Endodermal cell (in vitro differentiated cells): ENCODE results near the gene ASCL1. TPM values are rescaled to one million over a fixed set of nuclear protein-coding genes. Genes with fewer than 3 reads are reported as not detected.

Experiments used
- DNase-seq: peaks from one replicate; pipeline ENCODE4 v3.0.0-alpha.2; 2017
- H3K27ac ChIP-seq: 2 replicates; pipeline ENCODE4 v1.5.1; 2013; ENCODE audit warnings: mild to moderate bottlenecking, low read depth, low read length, moderate library complexity
- H3K27me3 ChIP-seq: 2 replicates; pipeline ENCODE4 v1.6.1; 2013; ENCODE audit warnings: mild to moderate bottlenecking, low read length, moderate library complexity; ENCODE audit not compliant: insufficient read depth, control insufficient read depth, poor library complexity, severe bottlenecking
- H3K36me3 ChIP-seq: 2 replicates; pipeline ENCODE4 v1.7.0; 2013; ENCODE audit warnings: mild to moderate bottlenecking, low read length, moderate library complexity; ENCODE audit not compliant: control insufficient read depth, insufficient read depth
- H3K4me1 ChIP-seq: one replicate; pipeline ENCODE4 v1.7.0; 2013; ENCODE audit warnings: low read length; ENCODE audit not compliant: control insufficient read depth, insufficient read depth
- H3K4me3 ChIP-seq: 2 replicates; pipeline ENCODE4 v1.5.1; 2013; ENCODE audit warnings: mild to moderate bottlenecking, low read length, moderate library complexity
- H3K9ac ChIP-seq: 2 replicates; pipeline ENCODE4 v1.6.1; 2013; ENCODE audit warnings: mild to moderate bottlenecking, low read length, moderate library complexity; ENCODE audit not compliant: poor library complexity, severe bottlenecking; ENCODE audit errors: extremely low read depth
- H3K9me3 ChIP-seq: 2 replicates; pipeline ENCODE4 v1.6.1; 2013; ENCODE audit warnings: mild to moderate bottlenecking, low read length, moderate library complexity; ENCODE audit not compliant: control insufficient read depth
- H3K27ac Mint-ChIP-seq: 2 replicates; pipeline ENCODE4 v1.8.0; 2020; ENCODE audit warnings: mixed read lengths
- H3K27me3 Mint-ChIP-seq: 2 replicates; pipeline ENCODE4 v1.8.0; 2021; ENCODE audit warnings: mild to moderate bottlenecking, mixed read lengths; ENCODE audit not compliant: insufficient read depth
- H3K36me3 Mint-ChIP-seq: 2 replicates; pipeline ENCODE4 v1.8.0; 2020; ENCODE audit warnings: low read depth, mixed read lengths
- H3K4me1 Mint-ChIP-seq: 2 replicates; pipeline ENCODE4 v1.8.0; 2020; ENCODE audit warnings: mixed read lengths
- H3K4me3 Mint-ChIP-seq: 2 replicates; pipeline ENCODE4 v1.8.0; 2020; ENCODE audit warnings: mild to moderate bottlenecking, moderate library complexity, mixed read lengths
- H3K9me3 Mint-ChIP-seq: 2 replicates; pipeline ENCODE4 v1.8.0; 2020; ENCODE audit warnings: mild to moderate bottlenecking, mixed read lengths
- CTCF ChIP-seq: fragments of 200-600 bp; sonication (generic); conservative IDR thresholded peaks from 2 replicates; pipeline ENCODE4 v1.5.0; 2021; ENCODE audit warnings: antibody characterized with exemption, mild to moderate bottlenecking
- WGBS, 2 experiments: methylation state at CpG; one replicate each; pipeline versions ENCODE4 v1.1.5 to v1.1.7; 2013; ENCODE audit warnings: missing lambda C conversion rate in 2 of 2, mixed read lengths in 1 of 2; ENCODE audit not compliant: insufficient coverage in 1 of 2, insufficient read length in 1 of 2; 5-methylcytosine and 5-hydroxymethylcytosine counted together
- total RNA-seq, 2 donors: library from RNA; stranded (reverse); fragmentation: NEBNext Ultra II Directional in 1 of 2; extraction: Animal tissue kit (Norgen Biotek cat#: 25700) in 1 of 2; gene quantifications; 2 replicates in 1 of 2; 3 replicates in 1 of 2; pipeline ENCODE4 v1.2.1, GENCODE V29; 2021

Gene ASCL1
- total RNA-seq, 2 donors from 2014 or later: not detected

GRCh38 chr12:102927220-102927619 is 30.3 kb upstream of the ASCL1 start:
- Histone ChIP-seq H3K4me1 (no peaks in the 10 kb centered on the region), H3K9me3 (no peaks in the 10 kb centered on the region), H3K9ac (no peak overlapping the region), H3K36me3 (no peaks in the 10 kb centered on the region), H3K27ac (no peak overlapping the region), H3K27me3 (peaks cover 4% of the 10 kb centered on the region), H3K4me3 (no peak overlapping the region)
- Mint-ChIP-seq H3K9me3 (no peaks in the 10 kb centered on the region), H3K36me3 (no peaks in the 10 kb centered on the region), H3K4me1 (no peaks in the 10 kb centered on the region), H3K27me3 (peaks cover 2% of the 10 kb centered on the region), H3K27ac (no peak overlapping the region), H3K4me3 (no peak overlapping the region)
- no peak for TF ChIP-seq CTCF
- DNase-seq: no peak

GRCh38 chr12:102933168-102933567 is 24.3 kb upstream of the ASCL1 start:
- no peak for DNase-seq
- no peaks in the 10 kb centered on the region for H3K4me1 Mint-ChIP-seq
- H3K4me1 ChIP-seq: no peaks in the 10 kb centered on the region
- no peaks in the 10 kb centered on the region for H3K9me3 ChIP-seq
- H3K36me3 ChIP-seq: no peaks in the 10 kb centered on the region
- H3K9ac ChIP-seq: no peak overlapping the region
- H3K4me3 ChIP-seq: no peak overlapping the region
- H3K9me3 Mint-ChIP-seq: no peaks in the 10 kb centered on the region
- no peak for TF ChIP-seq CTCF
- no peaks in the 10 kb centered on the region for H3K27me3 Mint-ChIP-seq
- H3K27ac Mint-ChIP-seq: no peak overlapping the region
- H3K27ac ChIP-seq: no peak overlapping the region
- no peaks in the 10 kb centered on the region for H3K27me3 ChIP-seq
- no peaks in the 10 kb centered on the region for H3K36me3 Mint-ChIP-seq
- WGBS, 2 experiments: 50% methylated on average over 1 of the region's 1 CpG; no CpG with 5 or more reads in 1 of the 2 experiments
- H3K4me3 Mint-ChIP-seq: no peak overlapping the region

- Histone ChIP-seq H3K36me3 (no peaks in the 10 kb centered on the region), H3K4me3 (no peak overlapping the region), H3K9me3 (no peaks in the 10 kb centered on the region), H3K27ac (no peak overlapping the region), H3K4me1 (no peaks in the 10 kb centered on the region), H3K9ac (no peak overlapping the region), H3K27me3 (peaks cover 8% of the 10 kb centered on the region)
- H3K27me3 Mint-ChIP-seq: peaks cover 9% of the 10 kb centered on the region
- 75 to 90% methylated on average over 2 of the region's 2 CpGs for WGBS, 2 experiments
- H3K27ac Mint-ChIP-seq: no peak overlapping the region
- no peak overlapping the region for H3K4me3 Mint-ChIP-seq
- DNase-seq: no peak
- peaks cover 2% of the 10 kb centered on the region for H3K9me3 Mint-ChIP-seq
- no peak for TF ChIP-seq CTCF
- H3K36me3 Mint-ChIP-seq: no peaks in the 10 kb centered on the region
- H3K4me1 Mint-ChIP-seq: no peaks in the 10 kb centered on the region
Observed at GRCh38 chr12:102939059-102939458, 18.4 kb upstream of the ASCL1 start.
